Measurements from ENCODE around the gene MAX.

MAX gene

DNA sequence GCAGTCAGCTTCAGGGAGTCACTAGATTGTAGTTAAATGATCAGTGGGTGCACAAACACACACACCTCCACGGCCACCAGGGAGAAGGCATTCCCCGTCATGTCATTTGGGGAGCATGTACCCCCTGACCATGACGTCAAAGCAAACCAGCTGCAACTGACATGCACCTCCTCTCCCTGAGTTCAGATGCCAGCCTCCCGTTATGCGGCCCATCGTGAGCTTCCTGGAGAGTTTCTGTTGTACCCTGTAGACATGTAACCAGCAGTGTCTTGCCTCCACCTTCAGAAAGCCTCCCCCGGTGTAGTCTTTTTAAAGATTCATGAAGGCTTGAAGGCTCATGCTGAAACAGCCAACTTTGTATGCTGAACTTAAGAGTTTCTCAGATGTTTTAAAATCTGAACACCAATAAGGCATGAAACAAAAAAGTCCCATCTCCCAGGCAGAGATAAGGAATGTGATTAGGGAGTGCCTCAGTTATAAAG is 60.8 kb downstream of the MAX start:
- Histone ChIP-seq H3K4me1 (no peaks in the 10 kb centered on the region), H3K4me3 (ENCODE audit: low read depth, low read length) (no peak overlapping the region), H3K27ac (no peak overlapping the region), H3K9me3 (ENCODE audit: control insufficient read depth, low read length) (no peaks in the 10 kb centered on the region), H3K36me3 (ENCODE audit: control insufficient read depth, insufficient read depth, low read length) (no peaks in the 10 kb centered on the region), H3K9ac (no peak overlapping the region), H3K4me2 (ENCODE audit: low read length) (no peak overlapping the region), H2AFZ (no peak overlapping the region), H3K79me2 (no peaks in the 10 kb centered on the region), H3K27me3 (ENCODE audit: control insufficient read depth, insufficient read depth, low read length) (no peaks in the 10 kb centered on the region)
- no peak for TF ChIP-seq CTCF (IDR thresholded peaks at IDR 0.05)

GRCh38 chr14:65040666-65041433 is 61.5 kb downstream of the MAX start:
- H2AFZ ChIP-seq = no peak overlapping the region
- no peaks in the 10 kb centered on the region for H3K4me1 ChIP-seq
- no peak overlapping the region for H3K27ac ChIP-seq
- no peaks in the 10 kb centered on the region for H3K9me3 ChIP-seq (ENCODE audit: control insufficient read depth, low read length)
- H3K4me2 ChIP-seq (ENCODE audit: low read length) = no peak overlapping the region
- no peaks in the 10 kb centered on the region for H3K27me3 ChIP-seq (ENCODE audit: control insufficient read depth, insufficient read depth, low read length)
- no peak for TF ChIP-seq CTCF (IDR thresholded peaks at IDR 0.05)
- no peak overlapping the region for H3K9ac ChIP-seq
- H3K4me3 ChIP-seq (ENCODE audit: low read depth, low read length) = no peak overlapping the region
- H3K36me3 ChIP-seq (ENCODE audit: control insufficient read depth, insufficient read depth, low read length) = no peaks in the 10 kb centered on the region
- H3K79me2 ChIP-seq = no peaks in the 10 kb centered on the region

GRCh38 chr14:65038966-65039365 is 63.4 kb downstream of the MAX start:
- Histone ChIP-seq H3K9ac (no peak overlapping the region), H3K4me1 (no peaks in the 10 kb centered on the region), H2AFZ (no peak overlapping the region), H3K79me2 (no peaks in the 10 kb centered on the region), H3K9me3 (ENCODE audit: control insufficient read depth, low read length) (no peaks in the 10 kb centered on the region), H3K27me3 (ENCODE audit: control insufficient read depth, insufficient read depth, low read length) (no peaks in the 10 kb centered on the region), H3K4me2 (ENCODE audit: low read length) (no peak overlapping the region), H3K27ac (no peak overlapping the region), H3K4me3 (ENCODE audit: low read depth, low read length) (no peak overlapping the region), H3K36me3 (ENCODE audit: control insufficient read depth, insufficient read depth, low read length) (no peaks in the 10 kb centered on the region)
- no peak for TF ChIP-seq CTCF (IDR thresholded peaks at IDR 0.05)

GRCh38 chr14:65035049-65035448 is 67.3 kb downstream of the MAX start:
- no peak overlapping the region for H2AFZ ChIP-seq
- H3K4me3 ChIP-seq (ENCODE audit: low read depth, low read length) = no peak overlapping the region
- no peaks in the 10 kb centered on the region for H3K36me3 ChIP-seq (ENCODE audit: control insufficient read depth, insufficient read depth, low read length)
- no peak for TF ChIP-seq CTCF (IDR thresholded peaks at IDR 0.05)
- no peaks in the 10 kb centered on the region for H3K27me3 ChIP-seq (ENCODE audit: control insufficient read depth, insufficient read depth, low read length)
- no peak overlapping the region for H3K4me2 ChIP-seq (ENCODE audit: low read length)
- H3K9me3 ChIP-seq (ENCODE audit: control insufficient read depth, low read length) = no peaks in the 10 kb centered on the region
- no peak overlapping the region for H3K9ac ChIP-seq
- no peaks in the 10 kb centered on the region for H3K4me1 ChIP-seq
- H3K27ac ChIP-seq = no peak overlapping the region
- H3K79me2 ChIP-seq = no peaks in the 10 kb centered on the region

GRCh38 chr14:65034021-65034420 is 68.3 kb downstream of the MAX start:
- H2AFZ ChIP-seq = no peak overlapping the region
- H3K9me3 ChIP-seq (ENCODE audit: control insufficient read depth, low read length) = no peaks in the 10 kb centered on the region
- H3K79me2 ChIP-seq = no peaks in the 10 kb centered on the region
- H3K27me3 ChIP-seq (ENCODE audit: control insufficient read depth, insufficient read depth, low read length) = no peaks in the 10 kb centered on the region
- no peak overlapping the region for H3K4me3 ChIP-seq (ENCODE audit: low read depth, low read length)
- no peaks in the 10 kb centered on the region for H3K4me1 ChIP-seq
- TF ChIP-seq CTCF (IDR thresholded peaks at IDR 0.05) = no peak
- H3K27ac ChIP-seq = no peak overlapping the region
- no peaks in the 10 kb centered on the region for H3K36me3 ChIP-seq (ENCODE audit: control insufficient read depth, insufficient read depth, low read length)
- H3K4me2 ChIP-seq (ENCODE audit: low read length) = no peak overlapping the region
- no peak overlapping the region for H3K9ac ChIP-seq
